ENCODE data around the gene SLC26A11.

The SLC26A11 gene

GRCh38 chr17:80181431-80181830 lies 38.8 kb upstream of the SLC26A11 start:
- TF ChIP-seq ZFX (IDR thresholded peaks at IDR 0.05), result no peak
- no peak for TF ChIP-seq CTCF (conservative IDR thresholded peaks at IDR 0.05)

GRCh38 chr17:80182118-80182844 lies 37.9 kb upstream of the SLC26A11 start:
- TF ChIP-seq CTCF (conservative IDR thresholded peaks at IDR 0.05) (no peak), ZFX (IDR thresholded peaks at IDR 0.05) (no peak)

More at GRCh38 chr17:80181431-80181830, 38.8 kb upstream of the SLC26A11 start:
- no peak overlapping the region for H3K27ac ChIP-seq

GRCh38 chr17:80182845-80183223 lies 37.4 kb upstream of the SLC26A11 start:
- H3K27ac ChIP-seq, result no peak overlapping the region
- TF ChIP-seq ZFX (IDR thresholded peaks at IDR 0.05), result no peak
- no peak for TF ChIP-seq CTCF (conservative IDR thresholded peaks at IDR 0.05)

More at GRCh38 chr17:80182118-80182844, 37.9 kb upstream of the SLC26A11 start:
- no peak overlapping the region for H3K27ac ChIP-seq

- no peak for TF ChIP-seq ZFX (IDR thresholded peaks at IDR 0.05)
- no peak for TF ChIP-seq CTCF (conservative IDR thresholded peaks at IDR 0.05)
- H3K27ac ChIP-seq, result no peak overlapping the region
Measured at GRCh38 chr17:80183581-80184422, 36.4 kb upstream of the SLC26A11 start.

- no peak overlapping the region for H3K27ac ChIP-seq
- TF ChIP-seq ZFX (IDR thresholded peaks at IDR 0.05) (no peak), CTCF (conservative IDR thresholded peaks at IDR 0.05) (no peak)
Measured at GRCh38 chr17:80184423-80184714, 35.9 kb upstream of the SLC26A11 start.

- no peak for TF ChIP-seq ZFX (IDR thresholded peaks at IDR 0.05)
- H3K27ac ChIP-seq, result no peak overlapping the region
Measured at GRCh38 chr17:80185968-80186367, 34.3 kb upstream of the SLC26A11 start.

GRCh38 chr17:80187090-80187489 lies 33.1 kb upstream of the SLC26A11 start:
- H3K27ac ChIP-seq, result peak overlapping the region; percentile 32
- TF ChIP-seq CTCF (conservative IDR thresholded peaks at IDR 0.05) (no peak), ZFX (IDR thresholded peaks at IDR 0.05) (no peak)
